ENCODE results near the gene MRPS7.
"Not testable (repeated sequence)": the region's sequence is repeated elsewhere in the genome, so short reads cannot be mapped to it uniquely, and the experiment has no call there.

MRPS7 gene

GRCh38 chr17:75271955-75272847 is 10.5 kb downstream of the MRPS7 start:
- DNase-seq (ENCODE audit: low spot score), result no peak

GRCh38 chr17:75272848-75273184 is 11.1 kb downstream of the MRPS7 start:
- DNase-seq (ENCODE audit: low spot score), result no peak

- peak; percentile 84 for DNase-seq (ENCODE audit: low spot score)
Observed at GRCh38 chr17:75273977-75274708, 12.5 kb downstream of the MRPS7 start.

GRCh38 chr17:75277664-75278071 is 16.0 kb downstream of the MRPS7 start:
- DNase-seq (ENCODE audit: low spot score), result no peak

GRCh38 chr17:75280189-75280588 is 18.5 kb downstream of the MRPS7 start:
- not testable (repeated sequence) for DNase-seq (ENCODE audit: low spot score)

- no peak for DNase-seq (ENCODE audit: low spot score)
Observed at GRCh38 chr17:75285123-75285522, 23.4 kb downstream of the MRPS7 start.

- no peak for DNase-seq (ENCODE audit: low spot score)
Observed at GRCh38 chr17:75287221-75287620, 25.5 kb downstream of the MRPS7 start.

- no peak for DNase-seq (ENCODE audit: low spot score)
Observed at GRCh38 chr17:75288359-75288758, 26.7 kb downstream of the MRPS7 start.

- peak; percentile 54 for DNase-seq (ENCODE audit: low spot score)
Observed at GRCh38 chr17:75288770-75289114, 27.1 kb downstream of the MRPS7 start.

GRCh38 chr17:75289115-75289831 is 27.6 kb downstream of the MRPS7 start, which contains the start of gene SLC25A19:
SLC25A19 (minus strand) TSS chr17:75289433; CDS start chr17:75286764, 2,669 bp downstream.
- peak; percentile 99 for DNase-seq (ENCODE audit: low spot score)

- DNase-seq (ENCODE audit: low spot score), result peak; percentile 83
Observed at GRCh38 chr17:75289832-75290337, 28.2 kb downstream of the MRPS7 start.

- DNase-seq (ENCODE audit: low spot score), result not testable (repeated sequence)
Observed at GRCh38 chr17:75292810-75293448, 31.2 kb downstream of the MRPS7 start.

GRCh38 chr17:75295201-75296158 is 33.8 kb downstream of the MRPS7 start:
- no peak for DNase-seq (ENCODE audit: low spot score)

- no peak for DNase-seq (ENCODE audit: low spot score)
Observed at GRCh38 chr17:75300280-75300679, 38.6 kb downstream of the MRPS7 start.

GRCh38 chr17:75301049-75301448 is 39.4 kb downstream of the MRPS7 start:
- no peak for DNase-seq (ENCODE audit: low spot score)

GRCh38 chr17:75301502-75302206 is 40.0 kb downstream of the MRPS7 start:
- no peak for DNase-seq (ENCODE audit: low spot score)

- DNase-seq (ENCODE audit: low spot score), result no peak
Observed at GRCh38 chr17:75307957-75308731, 46.5 kb downstream of the MRPS7 start.

- no peak for DNase-seq (ENCODE audit: low spot score)
Observed at GRCh38 chr17:75308732-75309629, 47.3 kb downstream of the MRPS7 start.
